K562 (cell line): ENCODE measurements around the gene UBR3. TPM values are rescaled to one million over a fixed set of nuclear protein-coding genes. Genes with fewer than 3 reads are reported as not detected.

Experiments used
- ATAC-seq: fragments of 200-7000 bp; cut with Tn5 transposase; 3 replicates; pipeline ENCODE4 v1.9.1; 2020; ENCODE audit warnings: moderate library complexity
- BruUV-seq: library from RNA; stranded (reverse); fragments of 400-500 nt; replicated peaks from 2 replicates; lab custom pipeline; 2021; lab: Mats Ljungman, UMichigan
- CTCF ChIA-PET: fragments of 300-600 bp; formaldehyde crosslinking; extraction: SDS; loops from one replicate; lab custom pipeline; 2021; ENCODE audit warnings: low intra/inter-chr PET ratio; lab: Yijun Ruan, JAX
- POLR2A ChIA-PET: fragments of 300-600, 350-650 bp; sonication (Branson Sonifier 250); formaldehyde crosslinking; extraction: SDS; loops from one replicate; lab custom pipeline; 2021; ENCODE audit warnings: antibody characterized with exemption, inconsistent platforms; lab: Yijun Ruan, JAX
- DNase-seq, 4 experiments: peaks; one replicate each; pipeline versions ENCODE4 v3.0.0 to v3.0.0-alpha.2; 2011 to 2018; ENCODE audit warnings: low spot score in 3 of 4, mixed read lengths in 3 of 4; ENCODE audit errors: extremely low read depth in 1 of 4
- FAIRE-seq: peaks from 2 replicates; lab custom pipeline; 2011; peaks lifted over from hg19 to GRCh38; lab: Jason Lieb, UNC
- H2AFZ ChIP-seq: 2 replicates; pipeline ENCODE4 v1.6.0; 2011; ENCODE audit warnings: low read depth, low read length, control low read depth, inconsistent platforms
- H3K27ac ChIP-seq: fragments of 200-600 bp; 3 replicates; pipeline ENCODE4 v1.8.0; 2011; ENCODE audit warnings: low read depth, mild to moderate bottlenecking, control low read depth, inconsistent platforms, low read length, moderate library complexity, mixed read lengths; ENCODE audit errors: extremely low read depth
- H3K27me3 ChIP-seq, 2 experiments: fragments of 300-600 bp in 1 of 2; 2 replicates in 1 of 2; 3 replicates in 1 of 2; pipeline versions ENCODE4 v1.6.0 to v1.8.0; 2011; ENCODE audit warnings: inconsistent platforms in 2 of 2, low read length in 2 of 2, mild to moderate bottlenecking in 1 of 2, mixed read lengths in 1 of 2, moderate library complexity in 1 of 2; ENCODE audit not compliant: control insufficient read depth in 2 of 2, insufficient read depth in 2 of 2
- H3K36me3 ChIP-seq: fragments of 300-600 bp; 3 replicates; pipeline ENCODE4 v1.8.0; 2011; ENCODE audit warnings: mild to moderate bottlenecking, low read length, inconsistent platforms; ENCODE audit not compliant: control insufficient read depth, insufficient read depth
- H3K4me1 ChIP-seq, 2 experiments: fragments of 200-600 bp in 1 of 2; replicated peaks in 1 of 2; 2 replicates in 1 of 2; 3 replicates in 1 of 2; pipeline versions ENCODE4 v1.5.1 to v1.8.0; 2011; ENCODE audit warnings: inconsistent platforms in 2 of 2, low read length in 2 of 2, mild to moderate bottlenecking in 1 of 2, mixed read lengths in 1 of 2, moderate library complexity in 1 of 2; ENCODE audit not compliant: control insufficient read depth in 2 of 2, insufficient read depth in 2 of 2
- H3K4me2 ChIP-seq: 2 replicates; pipeline ENCODE4 v1.6.1; 2011; ENCODE audit warnings: low read length, control low read depth, inconsistent platforms, mixed read lengths; ENCODE audit not compliant: insufficient read depth
- H3K4me3 ChIP-seq: fragments of 200-600 bp; sonication (generic), shearing (Covaris generic); 2 replicates; pipeline ENCODE4 v1.5.1; 2016; ENCODE audit warnings: control low read depth, inconsistent platforms
- H3K79me2 ChIP-seq: fragments of 200-600 bp; 3 replicates; pipeline ENCODE4 v1.8.0; 2011; ENCODE audit warnings: low read length, inconsistent platforms; ENCODE audit not compliant: control insufficient read depth, insufficient read depth
- H3K9ac ChIP-seq, 2 experiments: 2 replicates each; pipeline versions ENCODE4 v1.6.0 to v1.6.1; 2011; ENCODE audit warnings: low read depth in 2 of 2, low read length in 2 of 2, control low read depth in 1 of 2, inconsistent platforms in 1 of 2, mild to moderate bottlenecking in 1 of 2, mixed read lengths in 1 of 2; ENCODE audit not compliant: insufficient read depth in 1 of 2
- H3K9me1 ChIP-seq: one replicate; pipeline ENCODE4 v1.6.0; 2011; ENCODE audit warnings: inconsistent platforms, mild to moderate bottlenecking, low read length, moderate library complexity; ENCODE audit not compliant: control insufficient read depth, insufficient read depth
- H3K9me3 ChIP-seq: replicated peaks from 2 replicates; pipeline ENCODE4 v1.5.1; 2011; ENCODE audit warnings: low read depth, low read length, inconsistent platforms; ENCODE audit not compliant: control insufficient read depth, insufficient read depth
- H4K20me1 ChIP-seq: replicated peaks from 2 replicates; pipeline ENCODE4 v1.6.1; 2011; ENCODE audit warnings: low read length, inconsistent platforms, mixed read lengths; ENCODE audit not compliant: control insufficient read depth, insufficient read depth
- ARID2 ChIP-seq: fragments of 450-650 bp; IDR thresholded peaks from 2 replicates; pipeline ENCODE4 v1.6.1; 2017; ENCODE audit warnings: antibody characterized with exemption, mild to moderate bottlenecking
- ARNT ChIP-seq, 2 experiments: fragments of 450-650 bp; IDR thresholded peaks; 2 replicates each; pipeline ENCODE4 v1.6.1; 2016; ENCODE audit warnings: mild to moderate bottlenecking in 1 of 2
- GTF2A2 ChIP-seq: IDR thresholded peaks from 2 replicates; pipeline ENCODE4 v1.6.1; 2016; ENCODE audit warnings: mild to moderate bottlenecking, missing genetic modification characterization, missing compliant biosample characterization
- KHSRP ChIP-seq: fragments of 450-650 bp; IDR thresholded peaks from 2 replicates; pipeline ENCODE4 v1.6.1; 2017
- SIRT6 ChIP-seq: IDR thresholded peaks from one replicate; pipeline ENCODE4 v1.6.1; 2012; ENCODE audit warnings: low read depth, mild to moderate bottlenecking, control low read depth, inconsistent platforms, low read length, moderate library complexity
- ZNF274 ChIP-seq: IDR thresholded peaks from 2 replicates; pipeline ENCODE4 v1.6.1; 2011; ENCODE audit warnings: low read depth, mild to moderate bottlenecking, low read length, moderate library complexity, borderline replicate concordance
- ZNF655 ChIP-seq: fragments of 250-450 bp; sonication (Bioruptor Pico); IDR thresholded peaks from 2 replicates; pipeline ENCODE4 v1.5.0; 2021
- WGBS: fragments of 100-300 bp; shearing (Covaris generic); methylation state at CpG from one replicate; pipeline ENCODE4 v1.1.6; 2016; ENCODE audit warnings: low coverage, mixed read lengths; ENCODE audit not compliant: insufficient coverage; ENCODE audit errors: missing lambda C conversion rate; 5-methylcytosine and 5-hydroxymethylcytosine counted together
- in situ Hi-C: fragments of 300-500 bp; cut with MboI; formaldehyde crosslinking; loops from 4 replicates; pipeline ENCODE4 v1.15.0; 2018; ENCODE audit warnings: inconsistent platforms, mixed read lengths
- intact Hi-C: fragments of 100-400 bp; cut with micrococcal nuclease; formaldehyde crosslinking; loops from 2 replicates; pipeline ENCODE4 v1.14.2; 2022
- polyA plus RNA-seq, 8 experiments: library from polyadenylated mRNA; depleted of rRNA in 4 of 8; stranded (reverse) in 5 of 8; unstranded in 3 of 8; fragments of >200 nt; fragmentation: Nextera tagmentation in 2 of 8; fragmentation: Illumina TruSeq in 1 of 8; extraction: Ambion mirVana in 2 of 8; extraction: Trizol in 1 of 8; gene quantifications; 2 replicates each; pipeline versions ENCODE4 v1.2.1 to v1.2.3, GENCODE V29; 2011 to 2014; ENCODE audit warnings: inconsistent platforms in 1 of 8, missing spikeins in 1 of 8
- total RNA-seq, 7 experiments: library from RNA; depleted of rRNA in 6 of 7; stranded (reverse); fragments of >200 nt in 6 of 7; fragmentation: Illumina TruSeq in 2 of 7; extraction: Trizol in 2 of 7; gene quantifications; 2 replicates each; pipeline versions ENCODE4 v1.2.1 to v1.2.3, GENCODE V29; 2011 to 2021; ENCODE audit warnings: low replicate concordance in 1 of 7

The UBR3 gene
- total and polyA plus RNA-seq, 9 of the 15 experiments (the other 6 are each of a cell fraction or from before 2014, with no cell fraction given), result 14.4 to 63.5 (median 40.4) TPM

- Histone ChIP-seq H3K9me3 (no peaks in the 10 kb centered on the region), H3K9me1 (no peaks in the 10 kb centered on the region), H3K4me3 (no peak overlapping the region), H3K36me3 (no peaks in the 10 kb centered on the region), H3K27me3 (no peaks in the 10 kb centered on the region), H3K4me2 (no peak overlapping the region), H3K9ac (no peak overlapping the region), H2AFZ (no peak overlapping the region), H3K79me2 (no peaks in the 10 kb centered on the region), H3K4me1 (peaks cover 0 to 6% of the 10 kb centered on the region in 2 experiments; a peak in 1 of 5 replicates), H4K20me1 (no peaks in the 10 kb centered on the region), H3K27ac (no peak overlapping the region)
- no peak for ATAC-seq
- ChIA-PET POLR2A (no interaction called here), CTCF (no interaction called here)
- TF ChIP-seq ARNT (IDR thresholded peaks at IDR 0.05) (no peak), ZNF655 (CRISPR knock-in tag) (no peak), KHSRP (no peak), GTF2A2 (tag) (no peak), SIRT6 (no peak), ARID2 (no peak), ZNF274 (no peak)
- no TSS peak for BruUV-seq
- FAIRE-seq, result no peak
- DNase-seq, result no peak
- WGBS, result 86% methylated on average over 3 of the region's 3 CpGs
- in situ Hi-C loops, result no loop called here
- intact Hi-C loops, result no loop called here
Measured at GRCh38 chr2:169778446-169778845, 48.8 kb upstream of the UBR3 start.
